SKM-1 treated with dmso at 0.1 percent for 144 hours (cell line): ENCODE measurements around the gene SEMA4D.
"Not testable (repeated sequence)": the region's sequence is repeated elsewhere in the genome, so short reads cannot be mapped to it uniquely, and the experiment has no call there.

ENCODE experiments used
- DNase-seq: peaks from one replicate; lab custom pipeline; 2025; ENCODE audit not compliant: unreplicated experiment; lab: John Stamatoyannopoulos, UW

Gene SEMA4D

GRCh38 chr9:89358376-89358916 is 139.5 kb downstream of the SEMA4D start:
- no peak for DNase-seq

GRCh38 chr9:89357331-89358197 is 140.3 kb downstream of the SEMA4D start:
- no peak for DNase-seq

- no peak for DNase-seq
Observed at GRCh38 chr9:89356782-89357181, 141.1 kb downstream of the SEMA4D start.

- no peak for DNase-seq
Observed at GRCh38 chr9:89354471-89354870, 143.4 kb downstream of the SEMA4D start.

- DNase-seq = no peak
Observed at GRCh38 chr9:89353989-89354388, 143.9 kb downstream of the SEMA4D start.

GRCh38 chr9:89352874-89353649 is 144.9 kb downstream of the SEMA4D start:
- DNase-seq = no peak

- no peak for DNase-seq
Observed at GRCh38 chr9:89352451-89352850, 145.5 kb downstream of the SEMA4D start.

- no peak for DNase-seq
Observed at GRCh38 chr9:89351584-89352300, 146.2 kb downstream of the SEMA4D start.

- no peak for DNase-seq
Observed at GRCh38 chr9:89350988-89351557, 146.8 kb downstream of the SEMA4D start.

- DNase-seq = no peak
Observed at GRCh38 chr9:89349607-89350006, 148.3 kb downstream of the SEMA4D start.

GRCh38 chr9:89347651-89348050 is 150.3 kb downstream of the SEMA4D start:
- DNase-seq = no peak

- no peak for DNase-seq
Observed at GRCh38 chr9:89346696-89347095, 151.2 kb downstream of the SEMA4D start.

- no peak for DNase-seq
Observed at GRCh38 chr9:89345476-89345875, 152.4 kb downstream of the SEMA4D start.

GRCh38 chr9:89343812-89344211 is 154.1 kb downstream of the SEMA4D start:
- DNase-seq = not testable (repeated sequence)

- DNase-seq = no peak
Observed at GRCh38 chr9:89342948-89343347, 155.0 kb downstream of the SEMA4D start.

GRCh38 chr9:89342213-89342612 is 155.7 kb downstream of the SEMA4D start:
- no peak for DNase-seq

GRCh38 chr9:89340332-89340731 is 157.6 kb downstream of the SEMA4D start:
- DNase-seq = no peak

GRCh38 chr9:89339807-89340206 is 158.1 kb downstream of the SEMA4D start:
- DNase-seq = no peak

GRCh38 chr9:89330513-89330912 is 167.4 kb downstream of the SEMA4D start:
- no peak for DNase-seq

GRCh38 chr9:89329917-89330316 is 168.0 kb downstream of the SEMA4D start:
- no peak for DNase-seq

GRCh38 chr9:89328064-89328463 is 169.8 kb downstream of the SEMA4D start:
- no peak for DNase-seq
